Lower lobe of right lung (tissue), 2 donors: ENCODE measurements around the gene ELF2. TPM values are rescaled to one million over a fixed set of nuclear protein-coding genes. Genes with fewer than 3 reads are reported as not detected.
"Not testable (repeated sequence)": the region's sequence is repeated elsewhere in the genome, so short reads cannot be mapped to it uniquely, and the experiment has no call there.

ENCODE experiments used
- ATAC-seq, 2 donors: fragments of 200-7000 bp; cut with Tn5 transposase; one replicate each; pipeline ENCODE4 v1.9.1; 2020 to 2022; ENCODE audit warnings: mild to moderate bottlenecking in 2 of 2, moderate library complexity in 2 of 2
- DNase-seq: peaks from one replicate; pipeline ENCODE4 v3.0.0-alpha.2; 2020
- H3K27ac ChIP-seq: fragments of 200-600 bp; one replicate; pipeline ENCODE4 v1.8.0; 2022
- H3K27me3 ChIP-seq: fragments of 200-600 bp; one replicate; pipeline ENCODE4 v1.8.0; 2022; ENCODE audit warnings: low read depth
- H3K36me3 ChIP-seq: fragments of 200-600 bp; one replicate; pipeline ENCODE4 v1.8.0; 2022; ENCODE audit warnings: mild to moderate bottlenecking
- H3K4me1 ChIP-seq: fragments of 200-600 bp; one replicate; pipeline ENCODE4 v1.8.0; 2022
- H3K4me3 ChIP-seq: fragments of 200-600 bp; one replicate; pipeline ENCODE4 v1.8.0; 2022; ENCODE audit warnings: mild to moderate bottlenecking
- H3K9me3 ChIP-seq: fragments of 200-600 bp; one replicate; pipeline ENCODE4 v1.8.0; 2022
- CTCF ChIP-seq: fragments of 200-600 bp; IDR thresholded peaks from one replicate; pipeline ENCODE4 v1.8.0; 2022; ENCODE audit warnings: antibody characterized with exemption, mild to moderate bottlenecking
- intact Hi-C: fragments of 100-400 bp; cut with DNase I; formaldehyde crosslinking; loops from one replicate; pipeline ENCODE4 v1.11.0; 2022
- total RNA-seq: library from RNA; stranded (reverse); fragmentation: NEBNext Ultra II Directional; extraction: Animal tissue kit (Norgen Biotek cat#: 25700); gene quantifications from one replicate; pipeline ENCODE4 v1.2.1, GENCODE V29; 2021
- donor health status: DM: no; HTN: yes; CAD: no; lungs with severe emphysema.

The ELF2 gene
- total RNA-seq, 1 donor from 2014 or later: 54.0 TPM

- no peak overlapping the region for H3K27ac ChIP-seq
- H3K4me1 ChIP-seq: no peaks in the 10 kb centered on the region
- ATAC-seq (no peak), DNase-seq (no peak)
- intact Hi-C loops: no loop called here
- no peak for TF ChIP-seq CTCF
- H3K4me3 ChIP-seq: no peak overlapping the region
- peaks cover 19% of the 10 kb centered on the region for H3K36me3 ChIP-seq
- H3K27me3 ChIP-seq: no peaks in the 10 kb centered on the region
- no peaks in the 10 kb centered on the region for H3K9me3 ChIP-seq
These were observed 53.1 kb downstream of the ELF2 start for GRCh38 chr4:139123910-139124309.

- DNase-seq (no peak), ATAC-seq (no peak)
- Histone ChIP-seq H3K4me3 (no peak overlapping the region), H3K9me3 (no peaks in the 10 kb centered on the region), H3K27me3 (no peaks in the 10 kb centered on the region), H3K27ac (no peak overlapping the region), H3K36me3 (peaks cover 40% of the 10 kb centered on the region), H3K4me1 (peaks cover 4% of the 10 kb centered on the region)
- intact Hi-C loops: no loop called here
- no peak for TF ChIP-seq CTCF
These were observed 58.7 kb downstream of the ELF2 start for GRCh38 chr4:139118365-139118764.

GRCh38 chr4:139115226-139115625 is 61.8 kb downstream of the ELF2 start:
- Histone ChIP-seq H3K27me3 (no peaks in the 10 kb centered on the region), H3K36me3 (peaks cover 35% of the 10 kb centered on the region), H3K27ac (no peak overlapping the region), H3K9me3 (no peaks in the 10 kb centered on the region), H3K4me1 (peaks cover 4% of the 10 kb centered on the region), H3K4me3 (no peak overlapping the region)
- ATAC-seq: no peak
- intact Hi-C loops: no loop called here
- no peak for DNase-seq
- TF ChIP-seq CTCF: no peak

- H3K4me3 ChIP-seq, H3K27me3 ChIP-seq, H3K9me3 ChIP-seq, DNase-seq, H3K4me1 ChIP-seq, H3K27ac ChIP-seq, intact Hi-C loops, ATAC-seq: not testable (repeated sequence)
- peaks cover 35% of the 10 kb centered on the region for H3K36me3 ChIP-seq
These were observed 62.2 kb downstream of the ELF2 start for GRCh38 chr4:139114795-139115194.

- intact Hi-C loops: no loop called here
- Histone ChIP-seq H3K4me1 (no peaks in the 10 kb centered on the region), H3K27ac (no peak overlapping the region), H3K27me3 (no peaks in the 10 kb centered on the region), H3K4me3 (no peak overlapping the region), H3K36me3 (peaks cover 31% of the 10 kb centered on the region), H3K9me3 (no peaks in the 10 kb centered on the region)
- ATAC-seq (peak in 1 of 2 donors; percentile 77), DNase-seq (no peak)
- no peak for TF ChIP-seq CTCF
These were observed 64.4 kb downstream of the ELF2 start for GRCh38 chr4:139112650-139113049.

GRCh38 chr4:139108567-139109128 is 68.4 kb downstream of the ELF2 start:
- TF ChIP-seq CTCF: no peak
- ATAC-seq (no peak), DNase-seq (no peak)
- Histone ChIP-seq H3K27me3 (no peaks in the 10 kb centered on the region), H3K27ac (no peak overlapping the region), H3K4me3 (no peak overlapping the region), H3K4me1 (no peaks in the 10 kb centered on the region), H3K36me3 (peaks cover 7% of the 10 kb centered on the region), H3K9me3 (no peaks in the 10 kb centered on the region)
- intact Hi-C loops: no loop called here
